ENCODE data around the gene RYR2.

Gene RYR2

DNA sequence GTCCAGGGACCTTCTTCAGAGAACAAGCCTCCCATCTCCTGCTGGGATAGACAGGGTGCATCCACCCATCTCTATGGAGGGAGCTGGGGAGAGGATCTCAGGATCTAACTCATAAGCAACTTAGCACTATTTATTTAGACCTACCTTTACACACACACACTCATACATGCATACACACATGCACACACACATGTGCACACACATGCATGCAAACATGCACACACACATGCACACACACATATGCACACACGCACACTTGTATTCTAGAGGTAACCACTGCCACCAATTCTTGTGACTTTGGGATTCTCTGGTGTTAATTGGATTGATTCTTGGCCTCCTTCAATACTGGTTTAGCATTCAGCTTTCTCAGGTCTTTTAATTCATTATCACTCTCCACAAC, 47.5 kb upstream of the RYR2 start:
- ATAC-seq, result no peak

DNA sequence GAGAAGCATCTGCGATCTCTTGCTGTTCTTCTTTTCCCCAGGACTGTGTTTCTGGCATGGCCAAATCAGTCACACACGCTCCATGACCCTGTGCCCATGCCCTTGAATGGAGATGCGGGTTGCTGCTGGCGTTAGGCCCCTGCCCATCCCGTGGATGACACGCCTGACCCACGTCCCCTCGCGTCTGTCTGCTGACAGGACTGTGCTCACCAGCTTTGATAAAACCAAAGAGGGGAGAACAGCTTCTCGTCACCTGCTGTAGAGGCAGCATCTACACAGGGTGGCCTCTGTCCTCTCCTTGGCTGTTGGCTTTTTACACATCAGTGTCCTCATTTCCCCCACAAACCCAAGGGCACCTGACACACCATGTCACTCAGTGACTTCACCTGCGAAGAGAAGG, 44.6 kb upstream of the RYR2 start:
- ATAC-seq, result no peak

More for the DNA sequence above, 47.5 kb upstream of the RYR2 start:
- TF ChIP-seq, protein P1, sequence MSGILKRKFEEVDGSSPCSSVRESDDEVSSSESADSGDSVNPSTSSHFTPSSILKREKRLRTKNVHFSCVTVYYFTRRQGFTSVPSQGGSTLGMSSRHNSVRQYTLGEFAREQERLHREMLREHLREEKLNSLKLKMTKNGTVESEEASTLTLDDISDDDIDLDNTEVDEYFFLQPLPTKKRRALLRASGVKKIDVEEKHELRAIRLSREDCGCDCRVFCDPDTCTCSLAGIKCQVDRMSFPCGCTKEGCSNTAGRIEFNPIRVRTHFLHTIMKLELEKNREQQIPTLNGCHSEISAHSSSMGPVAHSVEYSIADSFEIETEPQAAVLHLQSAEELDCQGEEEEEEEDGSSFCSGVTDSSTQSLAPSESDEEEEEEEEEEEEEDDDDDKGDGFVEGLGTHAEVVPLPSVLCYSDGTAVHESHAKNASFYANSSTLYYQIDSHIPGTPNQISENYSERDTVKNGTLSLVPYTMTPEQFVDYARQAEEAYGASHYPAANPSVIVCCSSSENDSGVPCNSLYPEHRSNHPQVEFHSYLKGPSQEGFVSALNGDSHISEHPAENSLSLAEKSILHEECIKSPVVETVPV (CRISPR knock-in tag; IDR thresholded peaks at IDR 0.05), result no peak
- TF ChIP-seq ESRRG (CRISPR knock-in tag; IDR thresholded peaks at IDR 0.05), result no peak
- TF ChIP-seq, protein P2, sequence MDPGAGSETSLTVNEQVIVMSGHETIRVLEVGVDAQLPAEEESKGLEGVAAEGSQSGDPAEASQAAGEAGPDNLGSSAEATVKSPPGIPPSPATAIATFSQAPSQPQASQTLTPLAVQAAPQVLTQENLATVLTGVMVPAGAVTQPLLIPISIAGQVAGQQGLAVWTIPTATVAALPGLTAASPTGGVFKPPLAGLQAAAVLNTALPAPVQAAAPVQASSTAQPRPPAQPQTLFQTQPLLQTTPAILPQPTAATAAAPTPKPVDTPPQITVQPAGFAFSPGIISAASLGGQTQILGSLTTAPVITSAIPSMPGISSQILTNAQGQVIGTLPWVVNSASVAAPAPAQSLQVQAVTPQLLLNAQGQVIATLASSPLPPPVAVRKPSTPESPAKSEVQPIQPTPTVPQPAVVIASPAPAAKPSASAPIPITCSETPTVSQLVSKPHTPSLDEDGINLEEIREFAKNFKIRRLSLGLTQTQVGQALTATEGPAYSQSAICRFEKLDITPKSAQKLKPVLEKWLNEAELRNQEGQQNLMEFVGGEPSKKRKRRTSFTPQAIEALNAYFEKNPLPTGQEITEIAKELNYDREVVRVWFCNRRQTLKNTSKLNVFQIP (CRISPR knock-in tag; IDR thresholded peaks at IDR 0.05; ENCODE audit: borderline replicate concordance, low read depth), result no peak
- no peak for TF ChIP-seq TCF4 (CRISPR knock-in tag; IDR thresholded peaks at IDR 0.05; ENCODE audit: borderline replicate concordance)
- TF ChIP-seq ZNF70 (CRISPR knock-in tag; IDR thresholded peaks at IDR 0.05), result no peak
- no peak for TF ChIP-seq PPARA (CRISPR knock-in tag; IDR thresholded peaks at IDR 0.05; ENCODE audit: borderline replicate concordance)
- no peak for TF ChIP-seq SNAI2 (CRISPR knock-in tag; IDR thresholded peaks at IDR 0.05)
- no peak for TF ChIP-seq RARB (CRISPR knock-in tag; IDR thresholded peaks at IDR 0.05)

DNA sequence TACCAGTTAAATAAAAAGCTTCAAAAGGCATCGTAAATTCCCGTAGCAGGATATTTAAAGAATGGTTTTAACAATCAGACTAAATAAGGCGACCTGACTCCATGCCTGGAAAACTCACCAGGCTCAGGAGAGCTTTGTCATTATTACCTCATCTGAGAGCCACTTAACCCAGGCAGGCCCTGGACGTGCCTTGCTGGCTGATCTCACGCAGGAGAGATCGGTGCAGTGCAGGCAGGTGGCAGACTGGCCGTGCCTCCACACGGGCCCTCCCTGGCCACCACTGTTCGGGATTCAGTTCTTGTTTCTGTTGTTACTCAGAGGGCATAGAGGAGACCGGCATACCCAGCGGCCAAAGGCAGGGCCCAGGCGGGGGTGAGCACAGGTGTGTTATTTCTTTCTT, 44.1 kb upstream of the RYR2 start:
- no peak for ATAC-seq
- TF ChIP-seq, protein P1 (CRISPR knock-in tag; IDR thresholded peaks at IDR 0.05), result no peak
- TF ChIP-seq, protein P3, sequence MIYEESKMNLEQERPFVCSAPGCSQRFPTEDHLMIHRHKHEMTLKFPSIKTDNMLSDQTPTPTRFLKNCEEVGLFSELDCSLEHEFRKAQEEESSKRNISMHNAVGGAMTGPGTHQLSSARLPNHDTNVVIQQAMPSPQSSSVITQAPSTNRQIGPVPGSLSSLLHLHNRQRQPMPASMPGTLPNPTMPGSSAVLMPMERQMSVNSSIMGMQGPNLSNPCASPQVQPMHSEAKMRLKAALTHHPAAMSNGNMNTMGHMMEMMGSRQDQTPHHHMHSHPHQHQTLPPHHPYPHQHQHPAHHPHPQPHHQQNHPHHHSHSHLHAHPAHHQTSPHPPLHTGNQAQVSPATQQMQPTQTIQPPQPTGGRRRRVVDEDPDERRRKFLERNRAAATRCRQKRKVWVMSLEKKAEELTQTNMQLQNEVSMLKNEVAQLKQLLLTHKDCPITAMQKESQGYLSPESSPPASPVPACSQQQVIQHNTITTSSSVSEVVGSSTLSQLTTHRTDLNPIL (CRISPR knock-in tag; IDR thresholded peaks at IDR 0.05; ENCODE audit: low read depth), result no peak
- no peak for TF ChIP-seq OSR1 (CRISPR knock-in tag; IDR thresholded peaks at IDR 0.05)
- no peak for TF ChIP-seq ISL1 (CRISPR knock-in tag; IDR thresholded peaks at IDR 0.05)
- TF ChIP-seq ZFP3 (CRISPR knock-in tag; IDR thresholded peaks at IDR 0.05), result no peak
- TF ChIP-seq, protein P4, sequence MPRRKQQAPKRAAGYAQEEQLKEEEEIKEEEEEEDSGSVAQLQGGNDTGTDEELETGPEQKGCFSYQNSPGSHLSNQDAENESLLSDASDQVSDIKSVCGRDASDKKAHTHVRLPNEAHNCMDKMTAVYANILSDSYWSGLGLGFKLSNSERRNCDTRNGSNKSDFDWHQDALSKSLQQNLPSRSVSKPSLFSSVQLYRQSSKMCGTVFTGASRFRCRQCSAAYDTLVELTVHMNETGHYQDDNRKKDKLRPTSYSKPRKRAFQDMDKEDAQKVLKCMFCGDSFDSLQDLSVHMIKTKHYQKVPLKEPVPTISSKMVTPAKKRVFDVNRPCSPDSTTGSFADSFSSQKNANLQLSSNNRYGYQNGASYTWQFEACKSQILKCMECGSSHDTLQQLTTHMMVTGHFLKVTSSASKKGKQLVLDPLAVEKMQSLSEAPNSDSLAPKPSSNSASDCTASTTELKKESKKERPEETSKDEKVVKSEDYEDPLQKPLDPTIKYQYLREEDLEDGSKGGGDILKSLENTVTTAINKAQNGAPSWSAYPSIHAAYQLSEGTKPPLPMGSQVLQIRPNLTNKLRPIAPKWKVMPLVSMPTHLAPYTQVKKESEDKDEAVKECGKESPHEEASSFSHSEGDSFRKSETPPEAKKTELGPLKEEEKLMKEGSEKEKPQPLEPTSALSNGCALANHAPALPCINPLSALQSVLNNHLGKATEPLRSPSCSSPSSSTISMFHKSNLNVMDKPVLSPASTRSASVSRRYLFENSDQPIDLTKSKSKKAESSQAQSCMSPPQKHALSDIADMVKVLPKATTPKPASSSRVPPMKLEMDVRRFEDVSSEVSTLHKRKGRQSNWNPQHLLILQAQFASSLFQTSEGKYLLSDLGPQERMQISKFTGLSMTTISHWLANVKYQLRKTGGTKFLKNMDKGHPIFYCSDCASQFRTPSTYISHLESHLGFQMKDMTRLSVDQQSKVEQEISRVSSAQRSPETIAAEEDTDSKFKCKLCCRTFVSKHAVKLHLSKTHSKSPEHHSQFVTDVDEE (CRISPR knock-in tag; IDR thresholded peaks at IDR 0.05), result no peak
- TF ChIP-seq BACH2 (CRISPR knock-in tag; IDR thresholded peaks at IDR 0.05; ENCODE audit: borderline replicate concordance), result no peak
- no peak for TF ChIP-seq ZNF70 (CRISPR knock-in tag; IDR thresholded peaks at IDR 0.05)

More for the DNA sequence above, 44.6 kb upstream of the RYR2 start:
- TF ChIP-seq PPARA (CRISPR knock-in tag; IDR thresholded peaks at IDR 0.05; ENCODE audit: borderline replicate concordance), result no peak
- no peak for TF ChIP-seq ZNF8 (CRISPR knock-in tag; IDR thresholded peaks at IDR 0.05)
- no peak for TF ChIP-seq GLIS3 (CRISPR knock-in tag; IDR thresholded peaks at IDR 0.05)
- TF ChIP-seq ZNF70 (CRISPR knock-in tag; IDR thresholded peaks at IDR 0.05), result no peak
- TF ChIP-seq ZC3H10 (CRISPR knock-in tag; IDR thresholded peaks at IDR 0.05), result no peak
- TF ChIP-seq, protein P1 (CRISPR knock-in tag; IDR thresholded peaks at IDR 0.05), result no peak
- TF ChIP-seq, protein P4 (CRISPR knock-in tag; IDR thresholded peaks at IDR 0.05), result no peak
- no peak for TF ChIP-seq ESRRG (CRISPR knock-in tag; IDR thresholded peaks at IDR 0.05)
